ENCODE measurements around the gene TAS1R1.

TAS1R1 gene

GRCh38 chr1:6574818-6575217, 19.7 kb downstream of the TAS1R1 start:
- no peak for DNase-seq

- DNase-seq: no peak
Observed at GRCh38 chr1:6577831-6578525, 22.9 kb downstream of the TAS1R1 start.

- DNase-seq: no peak
Observed at GRCh38 chr1:6578624-6579373, 23.7 kb downstream of the TAS1R1 start.

GRCh38 chr1:6579374-6580118, 24.4 kb downstream of the TAS1R1 start, which contains the start of gene ZBTB48:
ZBTB48 (plus strand) TSS chr1:6579994; CDS start chr1:6580610, 616 bp downstream.
- peak; percentile 99 for DNase-seq

- peak; percentile 70 for DNase-seq
Observed at GRCh38 chr1:6580119-6580592, 25.0 kb downstream of the TAS1R1 start.

- DNase-seq: peak; percentile 41
Observed at GRCh38 chr1:6580593-6581409, 25.7 kb downstream of the TAS1R1 start.

GRCh38 chr1:6581561-6582305, 26.6 kb downstream of the TAS1R1 start:
- DNase-seq: peak; percentile 89

GRCh38 chr1:6582370-6582769, 27.3 kb downstream of the TAS1R1 start:
- no peak for DNase-seq

- DNase-seq: no peak
Observed at GRCh38 chr1:6584126-6585080, 29.3 kb downstream of the TAS1R1 start.

- no peak for DNase-seq
Observed at GRCh38 chr1:6585081-6585722, 30.1 kb downstream of the TAS1R1 start.

- DNase-seq: no peak
Observed at GRCh38 chr1:6585841-6586240, 30.7 kb downstream of the TAS1R1 start.

GRCh38 chr1:6586404-6586816, 31.3 kb downstream of the TAS1R1 start:
- DNase-seq: no peak

GRCh38 chr1:6587261-6588005, 32.3 kb downstream of the TAS1R1 start:
- DNase-seq: no peak

- no peak for DNase-seq
Observed at GRCh38 chr1:6588128-6588892, 33.2 kb downstream of the TAS1R1 start.

GRCh38 chr1:6588893-6589520, 33.9 kb downstream of the TAS1R1 start:
- peak; percentile 83 for DNase-seq

GRCh38 chr1:6590046-6590445, 34.9 kb downstream of the TAS1R1 start:
- DNase-seq: no peak

- peak; percentile 48 for DNase-seq
Observed at GRCh38 chr1:6591222-6591621, 36.1 kb downstream of the TAS1R1 start.

GRCh38 chr1:6591644-6592043, 36.5 kb downstream of the TAS1R1 start:
- no peak for DNase-seq

Data from inflammatory macrophage treated with lipopolysaccharide for 4 hours (primary cell).